GM04504 (cell line): ENCODE measurements around the gene LUZP2.

Source experiments
- DNase-seq: peaks from one replicate; pipeline ENCODE4 v3.0.0-alpha.2; 2012; ENCODE audit warnings: low read depth

LUZP2 gene

DNA sequence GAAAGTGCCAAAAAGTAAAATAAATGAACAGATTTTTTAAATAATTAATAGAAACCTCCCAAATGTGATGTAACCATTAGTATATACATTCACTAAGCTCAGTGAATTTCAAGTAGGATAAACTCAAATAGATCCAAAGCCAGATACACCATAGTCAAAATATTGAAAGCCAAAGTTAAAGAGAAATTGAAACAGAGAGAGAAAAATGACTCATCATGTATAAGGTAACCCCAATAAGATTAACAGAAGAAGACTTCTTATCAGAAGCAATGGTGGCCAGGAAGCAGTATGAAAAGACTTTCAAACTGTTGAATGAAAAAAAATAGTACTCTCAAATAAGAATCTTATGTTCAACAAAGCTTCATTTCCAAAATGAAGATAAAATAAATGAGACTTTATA is 70.5 kb downstream of the LUZP2 start:
- DNase-seq, result no peak

DNA sequence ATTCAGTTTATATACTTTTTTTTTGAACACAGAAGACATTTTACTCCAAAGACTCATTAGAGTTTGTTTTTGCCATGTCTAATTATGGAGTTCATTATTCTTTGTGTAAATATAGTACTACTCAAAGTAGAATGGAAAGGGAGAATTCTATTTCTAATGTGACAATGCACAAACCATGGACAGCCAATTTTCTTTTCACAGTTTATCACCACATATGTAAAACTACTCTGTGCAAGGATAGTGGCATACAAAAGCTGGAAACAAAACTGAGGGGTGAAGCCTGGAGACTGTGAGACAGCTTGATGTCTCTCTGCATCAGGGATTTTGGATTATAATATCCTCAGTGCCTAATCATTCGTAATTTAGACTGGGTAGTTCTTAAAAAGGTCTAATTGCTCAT is 75.5 kb downstream of the LUZP2 start:
- no peak for DNase-seq

DNA sequence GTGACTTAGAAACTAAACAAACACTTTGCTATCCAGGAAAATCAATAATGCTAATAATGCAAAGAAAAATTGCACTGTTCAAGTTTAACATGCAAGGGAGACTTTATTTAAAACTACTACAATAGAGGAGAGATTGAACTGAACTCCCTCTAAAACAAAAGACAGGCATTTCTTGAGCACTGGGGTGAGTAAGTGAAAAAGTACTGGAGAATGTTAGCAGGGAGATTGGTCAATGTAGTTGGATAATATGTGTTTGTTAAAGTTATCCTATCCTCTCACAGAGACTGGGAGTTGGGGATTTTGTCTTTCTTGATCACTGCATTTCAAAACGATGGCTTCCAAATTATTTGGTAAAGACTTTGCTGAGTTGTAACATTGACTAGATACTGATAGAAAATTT is 77.6 kb downstream of the LUZP2 start:
- DNase-seq, result no peak

DNA sequence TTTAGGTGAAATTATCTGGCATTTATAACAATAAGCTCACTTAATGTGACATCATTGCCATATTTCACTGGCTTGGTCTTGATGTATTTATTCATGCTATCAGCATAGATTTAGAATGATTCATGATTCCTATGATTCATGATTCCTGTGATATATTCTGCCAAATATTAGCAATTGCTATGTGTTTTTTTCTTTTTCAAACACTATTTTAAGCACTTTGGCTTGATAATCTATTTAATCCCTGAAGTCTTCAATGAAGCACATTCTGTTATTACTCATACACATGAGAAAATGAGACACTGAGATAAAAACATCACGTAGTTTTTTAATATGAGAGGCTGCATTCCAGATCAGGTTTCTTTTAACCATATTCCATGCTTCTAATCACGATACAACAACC is 78.5 kb downstream of the LUZP2 start:
- DNase-seq, result no peak

DNA sequence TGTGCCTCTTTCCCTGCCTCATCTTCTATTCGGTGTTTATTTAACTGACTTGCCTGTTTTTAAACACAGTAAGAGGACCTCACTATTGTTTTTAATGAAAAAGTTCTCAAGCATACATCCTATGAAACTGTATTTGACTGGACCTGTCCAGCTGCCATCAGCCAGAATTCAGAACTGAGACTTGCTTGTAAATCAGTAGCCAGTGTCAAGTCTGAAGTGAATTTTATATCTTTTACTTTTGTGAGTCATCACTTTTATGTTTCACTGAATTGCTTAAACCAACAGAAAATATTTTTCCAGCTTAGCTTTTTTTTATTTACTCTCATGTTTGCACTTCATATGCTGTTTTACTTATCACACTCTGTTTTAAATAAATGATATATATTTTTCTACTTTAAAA is 88.3 kb downstream of the LUZP2 start:
- no peak for DNase-seq

DNA sequence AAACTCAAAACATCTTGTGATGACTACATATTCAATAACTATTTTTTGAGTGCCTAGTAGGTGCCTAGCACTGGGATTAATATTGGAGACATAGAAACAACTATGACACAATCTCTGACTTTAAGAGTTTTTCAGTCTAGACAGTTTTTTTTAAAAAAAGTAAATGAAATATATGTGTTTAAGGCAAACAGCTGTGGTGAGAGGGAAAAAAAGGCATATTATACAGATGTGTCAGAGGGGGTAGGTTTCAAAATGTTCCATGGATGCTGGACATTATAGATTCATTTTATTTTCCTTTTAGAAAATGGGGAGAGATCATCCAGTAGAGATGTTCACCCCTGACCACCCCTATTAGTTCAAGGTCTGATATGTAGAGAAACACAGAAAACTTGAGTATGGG is 90.8 kb downstream of the LUZP2 start:
- no peak for DNase-seq

DNA sequence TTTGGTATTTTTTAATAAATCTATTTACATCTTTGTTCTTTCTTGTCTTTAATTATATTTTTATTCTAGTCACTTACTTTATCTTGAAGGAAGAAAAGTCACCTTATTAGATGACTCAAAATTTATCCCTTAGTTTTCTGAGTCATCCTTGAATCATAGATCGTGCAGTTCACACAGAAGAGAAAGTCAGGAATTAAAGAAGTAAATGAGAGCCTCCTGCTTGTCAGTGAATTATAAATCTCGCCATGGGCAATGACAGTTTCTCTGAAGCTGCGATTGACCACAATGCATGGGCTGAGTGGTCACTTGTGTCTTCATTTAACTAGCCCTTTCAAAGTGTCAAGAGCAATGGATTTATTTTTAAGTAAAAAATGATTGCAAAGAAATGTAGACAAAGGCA is 91.2 kb downstream of the LUZP2 start:
- no peak for DNase-seq

DNA sequence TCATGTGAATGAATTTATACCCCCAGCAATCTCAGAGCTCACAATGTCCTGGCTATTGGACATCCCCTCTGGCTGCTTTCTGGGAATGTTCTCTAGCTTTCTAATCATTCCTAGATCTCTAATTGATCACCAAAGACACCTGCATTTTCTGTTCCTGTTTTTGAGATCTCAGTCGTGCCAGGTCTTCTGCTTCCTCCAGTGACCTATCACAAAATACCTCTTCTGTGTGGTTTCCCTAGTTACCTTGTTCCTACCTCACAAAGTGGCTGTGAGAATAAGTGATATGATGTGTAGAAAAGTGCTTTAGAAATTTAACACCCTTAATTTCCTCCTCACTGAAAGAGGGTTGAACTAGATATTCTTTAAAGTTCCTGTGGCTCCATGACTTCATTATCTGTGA is 92.2 kb downstream of the LUZP2 start:
- DNase-seq, result no peak

DNA sequence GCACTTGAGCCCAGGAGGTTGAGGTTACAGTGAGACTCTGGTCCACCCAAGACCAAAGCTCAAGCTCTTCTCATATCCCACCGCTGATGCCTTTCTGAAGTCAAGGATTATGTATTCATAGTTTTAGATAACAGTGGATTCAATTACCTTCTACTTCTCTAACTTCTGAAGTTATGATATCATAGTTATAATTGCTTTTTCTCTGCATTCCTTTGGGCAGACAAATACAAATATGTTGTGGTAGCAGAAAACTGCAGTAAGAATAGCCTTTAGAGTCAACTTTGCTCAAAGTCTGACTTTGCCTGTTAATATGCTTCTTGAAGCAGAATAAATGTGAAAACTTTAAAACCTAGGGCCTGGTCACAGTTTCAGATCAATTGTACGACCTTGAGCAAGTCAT is 94.4 kb downstream of the LUZP2 start:
- no peak for DNase-seq

DNA sequence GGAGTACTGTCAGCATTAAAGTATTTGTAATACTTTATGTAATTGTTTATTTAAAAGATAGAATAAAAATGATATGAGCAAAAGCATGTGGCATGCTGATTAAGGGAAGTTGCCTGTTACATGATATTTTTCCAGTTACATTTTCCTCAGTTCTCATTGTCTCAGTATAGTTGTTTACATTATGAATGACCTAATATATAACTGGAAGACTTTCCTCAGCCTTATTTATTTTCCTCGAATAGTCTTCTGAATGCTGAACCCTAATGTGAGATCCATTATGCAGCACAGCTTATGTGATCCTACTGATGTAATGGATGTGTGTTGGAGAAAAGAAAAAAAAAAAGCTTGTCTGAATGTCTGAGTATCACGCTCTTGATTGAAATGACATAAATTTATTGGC is 95.5 kb downstream of the LUZP2 start:
- DNase-seq, result no peak

DNA sequence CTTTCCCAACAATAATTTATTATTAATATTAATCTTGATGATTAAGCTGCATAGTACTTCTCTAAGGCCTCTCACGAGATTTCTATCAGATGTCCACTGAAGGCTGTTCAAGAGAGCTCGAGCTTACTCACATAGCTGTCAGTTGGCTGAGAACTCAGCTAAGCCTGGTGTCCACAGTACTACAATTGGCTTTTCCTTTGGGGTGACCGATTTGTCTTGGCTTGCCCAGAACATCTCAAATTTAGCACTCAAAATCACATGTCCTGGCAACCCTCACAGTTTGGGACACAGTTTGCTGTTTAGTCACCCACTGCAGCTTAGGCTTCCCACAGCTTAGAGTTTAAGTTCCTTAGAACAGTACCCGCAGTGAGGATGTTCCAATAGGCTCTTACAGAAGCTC is 96.5 kb downstream of the LUZP2 start:
- DNase-seq, result no peak

DNA sequence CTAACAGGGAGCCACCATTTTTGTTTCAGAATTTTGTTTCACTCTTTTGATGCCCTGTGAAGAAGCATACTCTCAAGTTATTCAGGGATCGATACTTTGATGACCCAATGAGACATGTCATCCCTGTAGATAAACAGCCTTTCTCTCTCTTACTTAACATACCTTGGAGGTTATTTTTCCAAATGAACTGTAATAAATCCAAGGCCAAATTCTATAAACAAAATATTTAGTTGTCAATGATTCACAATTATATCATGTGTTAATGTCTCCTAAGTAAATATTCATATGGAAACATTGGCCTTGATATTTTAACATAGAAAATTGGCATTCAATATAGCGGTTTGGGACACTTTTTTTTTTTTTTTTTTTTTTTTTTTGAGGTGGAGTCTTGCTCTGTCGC is 97.5 kb downstream of the LUZP2 start:
- DNase-seq, result no peak

DNA sequence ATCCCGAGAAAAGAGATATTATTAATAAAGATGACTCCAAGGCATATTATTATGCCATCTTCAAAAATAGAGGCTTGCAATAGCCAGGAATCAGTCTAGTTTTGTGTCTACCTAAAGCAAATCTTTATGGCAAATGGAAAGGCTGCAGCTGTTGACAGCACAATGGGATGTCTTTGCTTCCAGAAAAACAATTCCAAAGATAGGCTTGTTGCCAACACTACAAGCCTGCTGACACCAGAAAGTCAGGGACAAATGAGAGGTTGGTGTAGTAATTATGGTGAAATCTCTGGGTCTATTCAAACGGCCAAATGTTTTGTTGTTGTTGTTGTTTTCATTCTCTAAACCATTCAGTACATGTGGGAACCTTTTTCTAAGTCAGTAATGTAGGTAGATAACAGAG is 101.8 kb downstream of the LUZP2 start:
- no peak for DNase-seq

DNA sequence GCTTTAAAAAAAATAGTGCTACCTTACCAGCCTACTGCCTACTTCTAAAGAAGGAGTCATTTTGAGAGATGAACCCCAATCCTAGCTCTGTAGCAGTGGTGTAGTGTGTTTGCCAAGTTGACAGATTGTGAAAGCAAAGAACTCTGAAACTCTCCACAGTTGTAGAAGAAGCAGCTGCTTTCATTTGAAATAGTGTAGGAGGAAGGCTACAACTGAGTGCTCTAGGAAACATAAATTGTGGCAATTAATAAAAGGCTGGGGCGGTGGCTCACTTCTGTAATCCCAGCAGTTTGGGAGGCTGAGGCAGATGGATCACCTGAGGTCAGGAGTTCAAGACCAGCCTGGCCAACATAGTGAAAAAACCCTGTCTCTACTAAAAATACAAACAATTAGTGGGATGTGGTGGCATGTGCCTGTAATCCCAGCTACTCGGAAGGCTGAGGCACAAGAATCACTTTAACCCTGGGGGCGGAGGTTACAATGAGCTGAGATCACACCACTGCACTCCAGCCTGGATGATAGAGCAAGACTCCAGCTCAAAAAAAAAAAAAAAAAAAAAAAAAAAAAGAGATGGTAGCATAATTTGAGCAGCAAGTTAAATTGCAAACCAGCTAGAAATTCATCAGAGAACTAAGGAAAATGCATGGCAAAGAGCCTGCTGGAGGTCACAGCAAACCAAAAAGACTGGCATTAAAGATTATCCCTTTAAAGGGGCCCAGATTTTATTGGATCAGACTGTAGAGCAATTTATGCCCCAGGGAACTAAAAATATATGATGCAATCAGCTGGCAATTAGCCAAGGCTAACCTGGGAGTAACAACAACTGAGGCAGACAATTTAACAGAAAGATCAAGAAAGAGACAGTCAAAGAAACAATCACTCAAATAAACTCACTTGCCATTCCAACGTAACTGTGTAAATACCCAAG is 112.6 kb downstream of the LUZP2 start:
- DNase-seq, result no peak

DNA sequence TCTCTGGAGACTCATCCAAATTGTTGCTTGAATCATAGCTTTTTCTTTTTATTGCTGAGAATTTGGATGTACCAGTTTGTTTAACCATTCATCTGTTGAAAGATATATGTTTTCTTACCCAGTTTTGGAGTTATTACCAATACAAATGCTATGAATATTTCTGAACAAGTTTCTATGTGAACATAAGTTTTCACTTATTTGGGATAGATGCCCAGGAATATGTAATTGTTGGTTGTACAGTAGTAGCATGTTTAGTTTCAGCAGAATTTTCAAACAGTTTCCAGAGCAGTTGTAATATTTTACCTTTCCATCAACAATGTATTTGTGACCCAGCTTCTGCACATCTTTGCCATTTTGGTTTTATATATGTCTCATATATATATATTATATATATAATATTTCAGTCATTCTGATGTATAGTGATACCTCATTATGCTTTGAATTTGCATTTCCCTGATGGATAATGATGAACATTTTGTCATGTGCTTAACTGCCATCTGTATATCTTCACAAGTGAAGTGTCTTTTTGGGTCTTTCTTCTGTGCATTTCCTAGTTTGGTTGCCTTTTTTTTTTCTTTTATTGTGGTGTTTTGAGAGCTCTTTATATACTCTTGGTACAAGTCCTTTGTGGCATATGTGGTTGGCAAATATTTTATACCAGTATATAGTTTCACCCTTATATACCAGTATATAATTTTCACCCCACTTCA is 118.8 kb downstream of the LUZP2 start:
- DNase-seq, result no peak

DNA sequence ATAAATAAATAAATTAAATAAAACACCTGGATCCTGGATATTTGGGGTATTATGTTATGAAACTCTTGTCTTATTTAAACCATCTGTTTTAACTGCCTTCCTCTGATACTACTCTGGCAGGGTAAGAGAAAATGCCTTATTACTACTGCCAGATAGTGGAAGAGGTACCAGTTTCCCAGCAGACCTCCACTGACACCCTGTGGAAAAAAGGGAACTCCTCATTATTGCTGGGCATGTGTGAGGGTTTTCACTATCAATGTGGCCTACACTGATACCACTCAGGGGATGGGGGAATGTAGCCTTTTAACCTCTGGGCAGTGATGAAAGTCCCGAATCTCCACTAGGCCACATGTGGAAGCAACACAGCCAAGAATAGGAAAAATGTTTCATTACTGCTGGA is 121.0 kb downstream of the LUZP2 start:
- DNase-seq, result no peak

DNA sequence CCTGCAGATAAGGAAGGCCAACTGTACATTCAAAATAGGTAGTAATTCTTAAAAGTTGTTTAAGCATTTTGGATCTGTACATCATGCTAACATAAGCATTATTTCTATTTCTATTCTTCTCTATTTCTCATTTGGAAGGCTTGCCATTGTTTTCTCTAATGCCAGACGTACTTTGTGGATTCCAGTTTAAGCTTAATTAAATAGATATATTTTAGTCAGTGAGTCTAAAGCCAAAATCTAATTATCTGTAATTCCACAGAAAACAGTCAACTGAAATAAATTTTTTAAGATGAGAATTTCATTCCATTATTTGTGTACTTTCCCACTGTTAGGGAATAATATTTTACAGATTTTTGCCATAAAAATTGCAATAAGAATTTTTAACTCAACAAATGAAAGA is 123.0 kb downstream of the LUZP2 start:
- DNase-seq, result no peak

DNA sequence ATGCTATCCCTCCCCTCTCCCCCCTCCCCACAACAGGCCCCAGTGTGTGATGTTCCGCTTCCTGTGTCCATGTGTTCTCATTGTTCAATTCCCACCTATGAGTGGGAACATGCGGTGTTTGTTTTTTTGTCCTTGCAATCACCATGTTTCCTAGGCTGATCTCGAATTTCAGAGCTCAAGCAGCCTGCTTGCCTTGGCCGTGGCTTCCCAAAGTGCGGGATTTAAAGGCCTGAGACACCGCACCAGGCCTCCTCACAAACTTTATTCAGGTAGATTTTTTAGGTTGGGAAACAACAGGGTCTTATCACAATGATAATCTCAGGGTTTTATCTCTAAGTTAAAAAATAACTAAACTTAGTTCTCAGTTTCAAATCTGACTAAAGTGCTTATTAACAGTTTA is 125.4 kb downstream of the LUZP2 start:
- DNase-seq, result no peak

DNA sequence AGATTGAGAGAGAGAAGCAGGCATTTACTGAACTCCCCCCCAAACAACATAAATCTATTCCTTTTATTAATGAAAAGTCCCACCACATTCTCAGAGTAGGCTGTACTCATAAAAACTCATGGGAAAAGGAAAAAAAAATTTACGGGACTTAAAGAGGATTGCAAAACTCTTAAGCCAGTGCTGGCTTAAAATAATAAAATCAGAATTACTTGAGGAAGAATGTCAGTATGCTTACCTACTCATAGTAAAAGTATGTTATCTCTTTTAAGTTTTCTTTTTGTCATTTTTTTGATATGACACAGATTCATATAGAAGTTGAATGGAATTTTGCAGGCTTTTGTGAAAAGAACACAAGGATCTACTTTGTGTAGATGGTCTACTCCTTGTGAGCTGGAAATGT is 126.3 kb downstream of the LUZP2 start:
- no peak for DNase-seq

DNA sequence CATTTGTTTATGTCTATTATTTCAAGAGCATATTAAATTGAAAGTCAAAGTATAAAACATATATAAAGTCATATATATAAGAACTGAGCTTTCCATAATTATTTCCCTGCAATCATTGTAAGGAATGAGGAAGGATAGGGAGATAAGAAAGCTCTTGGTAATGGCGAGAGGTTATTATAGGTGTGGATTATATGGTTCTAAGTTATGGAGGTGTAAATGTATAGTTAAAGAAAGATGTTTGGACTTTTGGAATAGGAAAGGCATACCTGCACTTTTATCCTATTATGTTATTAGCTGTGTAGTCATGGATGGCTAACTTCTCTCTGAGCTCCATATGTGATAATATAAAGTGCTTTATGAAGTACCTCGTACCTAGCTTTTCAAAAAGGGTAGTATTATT is 127.6 kb downstream of the LUZP2 start:
- DNase-seq, result no peak

DNA sequence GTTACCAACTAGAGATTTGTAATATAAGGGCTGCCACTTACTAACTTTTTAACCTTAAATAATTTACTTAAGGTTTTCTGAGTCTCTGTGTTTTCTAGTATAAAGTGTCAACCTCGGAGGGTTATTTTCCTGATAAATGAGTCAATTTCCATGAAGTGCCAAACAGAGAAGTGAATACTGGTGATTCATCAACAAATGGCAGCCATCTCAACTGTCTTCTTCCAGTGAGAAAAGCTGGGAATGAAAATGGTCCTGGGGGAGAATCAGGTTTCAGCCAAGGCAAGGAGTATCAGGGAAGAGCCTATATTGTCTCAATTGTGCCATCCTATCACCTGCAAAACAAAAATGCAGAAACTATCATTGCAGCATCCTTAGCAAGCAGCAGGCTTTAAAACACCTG is 129.1 kb downstream of the LUZP2 start:
- DNase-seq, result no peak

DNA sequence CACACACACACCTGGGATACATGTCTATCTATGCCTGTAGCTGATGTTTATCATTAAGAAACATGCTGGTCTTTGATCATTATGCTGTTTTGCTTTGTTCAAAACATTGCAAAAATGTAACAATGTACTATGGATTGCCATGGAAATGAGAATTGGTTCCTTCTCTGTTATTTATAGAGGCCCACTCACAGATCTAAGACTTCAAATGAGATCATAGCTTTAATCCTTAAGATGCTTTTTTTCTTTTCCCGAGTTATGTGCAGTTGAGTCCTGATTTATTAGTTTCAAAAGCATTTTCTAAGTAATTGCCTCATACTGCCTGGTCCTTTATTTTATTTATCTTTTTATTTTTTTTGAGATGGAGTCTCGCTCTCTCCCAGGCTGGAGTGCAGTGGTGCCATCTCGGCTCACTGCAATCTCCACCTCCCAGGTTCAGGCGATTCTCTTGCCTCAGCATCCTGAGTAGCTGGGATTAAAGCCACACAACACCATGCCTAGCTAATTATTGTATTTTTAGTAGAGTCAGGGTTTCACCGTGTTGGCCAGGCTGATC is 131.4 kb downstream of the LUZP2 start:
- DNase-seq, result no peak

DNA sequence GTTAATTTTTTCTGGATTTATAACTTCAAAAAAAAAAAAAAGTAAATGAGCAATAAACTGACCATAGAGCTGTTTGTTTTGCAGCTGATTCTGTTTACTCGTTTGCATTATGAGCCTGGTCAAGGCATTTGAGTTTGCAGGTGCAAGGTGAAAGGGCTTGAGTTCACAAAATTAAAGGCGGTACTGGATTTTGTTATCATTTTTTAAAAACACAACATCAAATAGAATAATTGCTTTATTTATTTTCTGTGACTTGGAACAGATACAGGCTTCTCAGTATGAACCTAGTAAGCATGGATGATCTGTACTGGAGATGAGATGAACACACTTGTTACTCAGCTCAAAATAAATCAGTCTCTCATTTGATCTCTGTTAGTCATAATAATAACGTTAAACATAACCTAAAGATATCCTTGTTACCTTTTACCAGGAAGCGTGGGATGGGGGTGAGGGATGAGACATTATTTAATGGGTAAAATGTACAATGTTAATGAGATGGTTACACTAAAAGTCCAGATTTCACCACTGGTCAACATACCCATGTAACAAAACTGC is 137.8 kb downstream of the LUZP2 start:
- no peak for DNase-seq
